GM12878 (cell line): Measurements from ENCODE around the gene ZNF512.

Experiments
- CHD4 ChIP-seq: fragments of 200-600 bp; sonication (generic); IDR thresholded peaks from 2 replicates; pipeline ENCODE4 v1.6.1; 2016; ENCODE audit warnings: mild to moderate bottlenecking
- CTCF ChIP-seq, 3 experiments: IDR thresholded peaks in 2 of 3; conservative IDR thresholded peaks in 1 of 3; 2 replicates each; pipeline ENCODE4 v1.5.1; 2011; ENCODE audit warnings: low read depth in 3 of 3, low read length in 3 of 3, mild to moderate bottlenecking in 3 of 3, control low read depth in 2 of 3, moderate library complexity in 2 of 3, inconsistent platforms in 1 of 3, mixed read lengths in 1 of 3; ENCODE audit not compliant: control insufficient read depth in 2 of 3, insufficient read depth in 1 of 3; ENCODE audit errors: extremely low read depth in 1 of 3
- CUX1 ChIP-seq: IDR thresholded peaks from 2 replicates; pipeline ENCODE4 v1.6.1; 2012; ENCODE audit warnings: improper control_type of control experiment, low read depth, low read length; ENCODE audit not compliant: insufficient replicate concordance
- EED ChIP-seq: sonication (generic); IDR thresholded peaks from 2 replicates; pipeline ENCODE4 v1.6.1; 2016; ENCODE audit warnings: antibody characterized with exemption, low read depth
- FOXM1 ChIP-seq: IDR thresholded peaks from 2 replicates; pipeline ENCODE4 v1.6.1; 2012; ENCODE audit warnings: low read depth, mild to moderate bottlenecking, inconsistent platforms, low read length, moderate library complexity
- HSF1 ChIP-seq: fragments of 150-350 bp; IDR thresholded peaks from 2 replicates; pipeline ENCODE4 v1.6.1; 2014; ENCODE audit warnings: mild to moderate bottlenecking, low read depth, low read length
- IRF4 ChIP-seq: IDR thresholded peaks from 2 replicates; pipeline ENCODE4 v1.6.1; 2011; ENCODE audit warnings: low read depth, low read length
- JUND ChIP-seq: IDR thresholded peaks from 2 replicates; pipeline ENCODE4 v1.6.1; 2012; ENCODE audit warnings: low read depth, mild to moderate bottlenecking, low read length, improper control_type of control experiment, moderate library complexity
- POLR2A ChIP-seq: IDR thresholded peaks from 2 replicates; pipeline ENCODE4 v1.6.1; 2011; ENCODE audit warnings: low read depth, mild to moderate bottlenecking, low read length
- POLR2AphosphoS5 ChIP-seq: IDR thresholded peaks from 2 replicates; pipeline ENCODE4 v1.6.1; 2011; ENCODE audit warnings: mild to moderate bottlenecking, low read length, inconsistent platforms
- RFX5 ChIP-seq: IDR thresholded peaks from 2 replicates; pipeline ENCODE4 v1.6.1; 2011; ENCODE audit warnings: low read depth, low read length, improper control_type of control experiment
- WRNIP1 ChIP-seq: IDR thresholded peaks from 2 replicates; pipeline ENCODE4 v1.6.1; 2011; ENCODE audit warnings: low read depth, low read length, improper control_type of control experiment, borderline replicate concordance

GRCh38 chr2:27664154-27664574 is 81.3 kb downstream of the ZNF512 start:
- TF ChIP-seq EED (no peak), POLR2AphosphoS5 (no peak), RFX5 (no peak), CUX1 (no peak), CTCF (IDR thresholded peaks at IDR 0.05 in 2 of 3, conservative IDR thresholded peaks at IDR 0.05 in 1 of 3; ENCODE audit: control insufficient read depth in 2 of 3, extremely low read depth in 1 of 3, insufficient read depth in 1 of 3, low read depth in 3 of 3, low read length in 3 of 3) (no peak), WRNIP1 (no peak), POLR2A (no peak), HSF1 (no peak), CHD4 (no peak), JUND (no peak), FOXM1 (no peak), IRF4 (no peak)
